MM.1S (cell line): ENCODE measurements around the gene UIMC1.

Experiments used
- CTCF ChIP-seq: fragments of 300-600 bp; sonication (generic); IDR thresholded peaks from 2 replicates; pipeline ENCODE4 v1.5.1; 2016; ENCODE audit warnings: antibody characterized with exemption, low read length, mixed read lengths
- EZH2 ChIP-seq: fragments of 300-600 bp; sonication (generic); optimal IDR thresholded peaks from 2 replicates; pipeline ENCODE3; 2017; ENCODE audit warnings: low read depth, mild to moderate bottlenecking, antibody characterized with exemption, low read length, mixed read lengths
- EZH2phosphoT487 ChIP-seq: fragments of 300-600 bp; sonication (generic); IDR thresholded peaks from 2 replicates; pipeline ENCODE4 v1.6.1; 2018; ENCODE audit warnings: antibody characterized with exemption, low read length

- no peak for TF ChIP-seq CTCF
- no peak for TF ChIP-seq EZH2
- TF ChIP-seq EZH2phosphoT487 = no peak
These were observed 94.5 kb downstream of the UIMC1 start for GRCh38 chr5:176912115-176912514.
